MCF 10A (cell line): ENCODE results near the gene ABLIM1. TPM values are rescaled to one million over a fixed set of nuclear protein-coding genes. Genes with fewer than 3 reads are reported as not detected.
A peak's percentile ranks its signal among the peaks of the same experiment; 100 is the strongest.

Experiments used
- BruUV-seq: library from RNA; stranded (reverse); fragments of 400-500 nt; replicated peaks from 2 replicates; lab custom pipeline; 2021; lab: Mats Ljungman, UMichigan
- CTCF ChIA-PET: fragments of 300-600 bp; sonication (Branson Sonifier 250); formaldehyde crosslinking; extraction: SDS; loops from one replicate; lab custom pipeline; 2021; ENCODE audit warnings: antibody characterized with exemption, inconsistent platforms; lab: Yijun Ruan, JAX
- POLR2A ChIA-PET: fragments of 300-600, 350-650 bp; sonication (Branson Sonifier 250); formaldehyde crosslinking; extraction: SDS; loops from one replicate; lab custom pipeline; 2020; ENCODE audit warnings: antibody characterized with exemption, inconsistent platforms; lab: Yijun Ruan, JAX
- DNase-seq: peaks from one replicate; pipeline ENCODE4 v3.0.0-alpha.2; 2018; ENCODE audit not compliant: unreplicated experiment
- H3K27ac Mint-ChIP-seq: one replicate; pipeline ENCODE4 v1.8.0; 2022; ENCODE audit warnings: mild to moderate bottlenecking, low read depth, mixed read lengths; ENCODE audit not compliant: unreplicated experiment
- H3K27me3 Mint-ChIP-seq: one replicate; pipeline ENCODE4 v1.8.0; 2022; ENCODE audit warnings: mixed read lengths; ENCODE audit not compliant: insufficient read depth, unreplicated experiment
- H3K36me3 Mint-ChIP-seq: one replicate; pipeline ENCODE4 v1.8.0; 2022; ENCODE audit warnings: mild to moderate bottlenecking, moderate library complexity, mixed read lengths; ENCODE audit not compliant: insufficient read depth, unreplicated experiment
- H3K4me1 Mint-ChIP-seq: one replicate; pipeline ENCODE4 v1.8.0; 2022; ENCODE audit warnings: mixed read lengths; ENCODE audit not compliant: insufficient read depth, unreplicated experiment
- H3K4me3 Mint-ChIP-seq: one replicate; pipeline ENCODE4 v1.8.0; 2022; ENCODE audit warnings: mild to moderate bottlenecking, moderate library complexity, mixed read lengths; ENCODE audit not compliant: unreplicated experiment
- H3K9me3 Mint-ChIP-seq: one replicate; pipeline ENCODE4 v1.8.0; 2022; ENCODE audit warnings: mixed read lengths; ENCODE audit not compliant: unreplicated experiment
- intact Hi-C: fragments of 100-400 bp; cut with micrococcal nuclease; formaldehyde crosslinking; loops from 2 replicates; pipeline ENCODE4 v1.14.1; 2022
- total RNA-seq: library from RNA; stranded (reverse); gene quantifications from 2 replicates; pipeline ENCODE4 v1.2.3, GENCODE V29; 2022
- TF ChIP-seq, protein P1 (sequence below): fragments of 200-600 bp; IDR thresholded peaks from one replicate; pipeline ENCODE4 v1.8.0; 2022; ENCODE audit warnings: antibody characterized with exemption, mild to moderate bottlenecking; ENCODE audit not compliant: unreplicated experiment

The ABLIM1 gene
- total RNA-seq, 1 experiment from 2014 or later: 94.5 TPM

- intact Hi-C loops: no loop called here
- Mint-ChIP-seq H3K27me3 (no peaks in the 10 kb centered on the region), H3K4me1 (no peaks in the 10 kb centered on the region), H3K36me3 (peaks cover 5% of the 10 kb centered on the region), H3K4me3 (no peak overlapping the region), H3K9me3 (no peaks in the 10 kb centered on the region), H3K27ac (no peak overlapping the region)
- ChIA-PET CTCF (interaction anchor here (0.7 to 2.2 kb wide), 2 partner anchors 52 to 123 kb away, joined by 4 to 8 read pairs; no protein-coding TSS in a partner anchor), POLR2A (interaction anchor here (0.6 kb wide), 1 partner anchor 395 kb away, joined by 4 read pairs; the partner anchor contains the start of gene FHIP2A)
- no peak for DNase-seq
- TF ChIP-seq, protein P1, sequence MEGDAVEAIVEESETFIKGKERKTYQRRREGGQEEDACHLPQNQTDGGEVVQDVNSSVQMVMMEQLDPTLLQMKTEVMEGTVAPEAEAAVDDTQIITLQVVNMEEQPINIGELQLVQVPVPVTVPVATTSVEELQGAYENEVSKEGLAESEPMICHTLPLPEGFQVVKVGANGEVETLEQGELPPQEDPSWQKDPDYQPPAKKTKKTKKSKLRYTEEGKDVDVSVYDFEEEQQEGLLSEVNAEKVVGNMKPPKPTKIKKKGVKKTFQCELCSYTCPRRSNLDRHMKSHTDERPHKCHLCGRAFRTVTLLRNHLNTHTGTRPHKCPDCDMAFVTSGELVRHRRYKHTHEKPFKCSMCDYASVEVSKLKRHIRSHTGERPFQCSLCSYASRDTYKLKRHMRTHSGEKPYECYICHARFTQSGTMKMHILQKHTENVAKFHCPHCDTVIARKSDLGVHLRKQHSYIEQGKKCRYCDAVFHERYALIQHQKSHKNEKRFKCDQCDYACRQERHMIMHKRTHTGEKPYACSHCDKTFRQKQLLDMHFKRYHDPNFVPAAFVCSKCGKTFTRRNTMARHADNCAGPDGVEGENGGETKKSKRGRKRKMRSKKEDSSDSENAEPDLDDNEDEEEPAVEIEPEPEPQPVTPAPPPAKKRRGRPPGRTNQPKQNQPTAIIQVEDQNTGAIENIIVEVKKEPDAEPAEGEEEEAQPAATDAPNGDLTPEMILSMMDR: no peak
- no TSS peak for BruUV-seq
Observed at GRCh38 chr10:114426476-114426875, 231.6 kb downstream of the ABLIM1 start.

DNA sequence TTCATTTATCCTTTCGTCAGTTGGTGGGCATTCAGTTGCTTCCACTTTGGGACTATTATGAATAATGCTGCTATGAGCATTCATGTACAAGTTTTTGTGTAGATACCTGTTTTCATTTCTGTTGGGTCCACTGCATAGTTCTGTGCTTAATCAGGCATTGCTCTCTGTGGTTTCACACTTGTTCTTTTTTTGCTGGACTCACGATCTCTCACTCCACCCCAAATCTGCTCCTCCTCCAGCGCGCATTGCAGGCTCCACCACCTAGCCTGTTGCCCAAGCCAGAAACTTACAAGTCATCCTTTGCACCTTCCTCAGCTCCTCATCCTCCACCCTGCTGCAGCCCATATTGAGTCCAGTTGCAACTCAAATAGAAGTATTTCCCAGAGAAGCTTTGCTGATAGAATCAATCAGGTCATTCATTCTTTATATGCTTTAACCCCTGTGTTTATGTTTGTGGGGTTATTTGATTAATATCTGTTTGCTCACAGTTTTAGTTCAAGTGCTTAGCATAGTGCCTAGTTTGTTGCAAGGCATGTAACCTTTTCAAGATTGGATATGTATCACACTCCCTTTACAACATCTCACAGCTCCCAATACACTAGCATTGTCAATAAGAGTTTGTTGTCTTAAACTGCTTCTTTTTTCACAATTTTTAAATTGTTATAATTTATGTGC, 237.1 kb downstream of the ABLIM1 start:
- BruUV-seq: no TSS peak
- H3K9me3 Mint-ChIP-seq: no peaks in the 10 kb centered on the region
- no peak overlapping the region for H3K27ac Mint-ChIP-seq
- peak; percentile 51 for DNase-seq
- no peaks in the 10 kb centered on the region for H3K36me3 Mint-ChIP-seq
- peak overlapping the region; percentile 2 for H3K4me3 Mint-ChIP-seq
- TF ChIP-seq, protein P1: no peak
- ChIA-PET POLR2A (no interaction called here), CTCF (interaction anchor here (1.0 kb wide), 1 partner anchor 117 kb away, joined by 4 read pairs; no protein-coding TSS in a partner anchor)
- intact Hi-C loops: no loop called here
- H3K27me3 Mint-ChIP-seq: no peaks in the 10 kb centered on the region
- H3K4me1 Mint-ChIP-seq: peaks cover 11% of the 10 kb centered on the region

- no TSS peak for BruUV-seq
- CTCF ChIA-PET: interaction anchor here (1.9 kb wide), 1 partner anchor 114 kb away, joined by 12 read pairs; no protein-coding TSS in a partner anchor
Observed at GRCh38 chr10:114418109-114418508, 240.0 kb downstream of the ABLIM1 start.

More at GRCh38 chr10:114418109-114418508, 240.0 kb downstream of the ABLIM1 start:
- TF ChIP-seq, protein P1: no peak
- Mint-ChIP-seq H3K27ac (no peak overlapping the region), H3K4me3 (no peak overlapping the region), H3K36me3 (no peaks in the 10 kb centered on the region), H3K4me1 (peaks cover 19% of the 10 kb centered on the region), H3K27me3 (no peaks in the 10 kb centered on the region), H3K9me3 (no peaks in the 10 kb centered on the region)
- intact Hi-C loops: no loop called here
- POLR2A ChIA-PET: no interaction called here
- no peak for DNase-seq
